ENCODE data around the gene RNASE8.

The RNASE8 gene

GRCh38 chr14:21072781-21073339 lies 15.2 kb downstream of the RNASE8 start:
- DNase-seq (ENCODE audit: low read depth in 2 of 3, low spot score in 1 of 3): no peak

GRCh38 chr14:21073921-21074320 lies 16.3 kb downstream of the RNASE8 start:
- no peak for DNase-seq (ENCODE audit: low read depth in 2 of 3, low spot score in 1 of 3)

GRCh38 chr14:21074398-21075272 lies 17.0 kb downstream of the RNASE8 start:
- DNase-seq (ENCODE audit: low read depth in 2 of 3, low spot score in 1 of 3): no peak

GRCh38 chr14:21075719-21076437 lies 18.3 kb downstream of the RNASE8 start:
- DNase-seq (ENCODE audit: low read depth in 2 of 3, low spot score in 1 of 3): no peak

GRCh38 chr14:21077672-21078071 lies 20.1 kb downstream of the RNASE8 start:
- no peak for DNase-seq (ENCODE audit: low read depth in 2 of 3, low spot score in 1 of 3)

GRCh38 chr14:21078287-21078686 lies 20.7 kb downstream of the RNASE8 start:
- DNase-seq (ENCODE audit: low read depth in 2 of 3, low spot score in 1 of 3): no peak

- no peak for DNase-seq (ENCODE audit: low read depth in 2 of 3, low spot score in 1 of 3)
These were observed 21.1 kb downstream of the RNASE8 start for GRCh38 chr14:21078726-21079125.

- no peak for DNase-seq (ENCODE audit: low read depth in 2 of 3, low spot score in 1 of 3)
These were observed 24.0 kb downstream of the RNASE8 start for GRCh38 chr14:21081521-21082142.

- DNase-seq (ENCODE audit: low read depth in 2 of 3, low spot score in 1 of 3): no peak
These were observed 26.1 kb downstream of the RNASE8 start for GRCh38 chr14:21083565-21084325.

- no peak for DNase-seq (ENCODE audit: low read depth in 2 of 3, low spot score in 1 of 3)
These were observed 26.8 kb downstream of the RNASE8 start for GRCh38 chr14:21084396-21084795.

GRCh38 chr14:21084998-21085853 lies 27.6 kb downstream of the RNASE8 start:
- no peak for DNase-seq (ENCODE audit: low read depth in 2 of 3, low spot score in 1 of 3)

- DNase-seq (ENCODE audit: low read depth in 2 of 3, low spot score in 1 of 3): no peak
These were observed 29.3 kb downstream of the RNASE8 start for GRCh38 chr14:21086908-21087293.

- DNase-seq (ENCODE audit: low read depth in 2 of 3, low spot score in 1 of 3): no peak
These were observed 29.9 kb downstream of the RNASE8 start for GRCh38 chr14:21087294-21088091.

GRCh38 chr14:21088687-21089086 lies 31.1 kb downstream of the RNASE8 start:
- no peak for DNase-seq (ENCODE audit: low read depth in 2 of 3, low spot score in 1 of 3)

GRCh38 chr14:21089271-21089670 lies 31.6 kb downstream of the RNASE8 start:
- DNase-seq (ENCODE audit: low read depth in 2 of 3, low spot score in 1 of 3): no peak

- DNase-seq (ENCODE audit: low read depth in 2 of 3, low spot score in 1 of 3): no peak
These were observed 32.2 kb downstream of the RNASE8 start for GRCh38 chr14:21089877-21090193.

- no peak for DNase-seq (ENCODE audit: low read depth in 2 of 3, low spot score in 1 of 3)
These were observed 32.7 kb downstream of the RNASE8 start for GRCh38 chr14:21090194-21090939.

- DNase-seq (ENCODE audit: low read depth in 2 of 3, low spot score in 1 of 3): no peak
These were observed 33.5 kb downstream of the RNASE8 start for GRCh38 chr14:21090940-21091663.

All from stimulated activated CD4-positive, alpha-beta T cell treated with anti-CD3 and anti-CD28 coated beads, Interleukin-12 subunit alpha, Interleukin-12 subunit beta, amount 100 ng/mL, for 48 hours (primary cell).